A549 treated with AZD9567 at 1 μM for 4 hours (cell line): Measurements from ENCODE around the gene DUS3L. TPM values are rescaled to one million over a fixed set of nuclear protein-coding genes. Genes with fewer than 3 reads are reported as not detected.

ENCODE experiments used
- total RNA-seq: library from RNA; stranded (reverse); fragments of 200-300 nt; extraction: Qiagen RNA extraction; gene quantifications from 5 replicates; pipeline ENCODE4 v1.2.3, GENCODE V29; 2022; ENCODE audit not compliant: insufficient read depth

The DUS3L gene
- total RNA-seq = 21.5 to 33.3 TPM (median 30.4 TPM) in 5 replicates

GRCh38 chr19:5790559-5791520 lies at the start of gene DUS3L:
TSS of gene DUS3L (minus strand) at chr19:5791163. CDS start at chr19:5791141, 22 bp downstream.

GRCh38 chr19:5839065-5840017 lies 48.4 kb upstream of the DUS3L start, which contains the start of gene FUT6:
TSS of gene FUT6 (minus strand) at chr19:5839702. CDS start at chr19:5832567, 7,135 bp downstream.

GRCh38 chr19:5804516-5805461 lies 13.8 kb upstream of the DUS3L start, which contains the start of gene NRTN:
TSS of gene NRTN (plus strand) at chr19:5805067. CDS start at chr19:5824166, 19,099 bp downstream.

GRCh38 chr19:5784581-5785147 lies 6.3 kb downstream of the DUS3L start, which contains the start of gene PRR22:
TSS of gene PRR22 (minus strand) at chr19:5784746. CDS start at chr19:5784660, 86 bp downstream.

Other genes with a start within 250 kb of the DUS3L start
- gene TINCR, start 223.2 kb downstream of the DUS3L start, total RNA-seq = 2.1 to 3.5 TPM (median 2.6 TPM) in 5 replicates
- 26.0 to 44.1 TPM (median 36.0 TPM) in 5 replicates for gene SAFB2, start 168.4 kb downstream of the DUS3L start, total RNA-seq
- 47.5 to 53.0 TPM (median 50.0 TPM) in 5 replicates for gene SAFB, start 168.1 kb downstream of the DUS3L start, total RNA-seq
- gene MICOS13, start 110.6 kb downstream of the DUS3L start, total RNA-seq = 42.8 to 72.7 TPM (median 69.3 TPM) in 5 replicates
- 1.7 to 6.2 TPM (median 5.4 TPM) in 5 replicates for gene HSD11B1L, start 110.1 kb downstream of the DUS3L start, total RNA-seq
- 696 to 858 TPM (median 802 TPM) in 5 replicates for gene RPL36, start 100.9 kb downstream of the DUS3L start, total RNA-seq
- gene LONP1, start 71.0 kb downstream of the DUS3L start, total RNA-seq = 46.9 to 66.8 TPM (median 60.7 TPM) in 5 replicates
- gene CATSPERD, start 70.5 kb downstream of the DUS3L start, total RNA-seq = not detected in 5 replicates
- 2.8 to 3.1 TPM (median 2.8 TPM) in 4 of 5 replicates, not detected in the other for gene PRR22, start 6.4 kb downstream of the DUS3L start, total RNA-seq
- 0.71 to 1.2 TPM (median 0.86 TPM) in 4 of 5 replicates, not detected in the other for gene NRTN, start 13.9 kb upstream of the DUS3L start, total RNA-seq
- gene FUT6, start 48.5 kb upstream of the DUS3L start, total RNA-seq = not detected in 5 replicates
- 0.06 TPM in 1 of 5 replicates, not detected in the others for gene FUT3, start 60.3 kb upstream of the DUS3L start, total RNA-seq
- gene FUT5, start 79.4 kb upstream of the DUS3L start, total RNA-seq = not detected in 5 replicates
- gene NDUFA11, start 112.6 kb upstream of the DUS3L start, total RNA-seq = 208 to 299 TPM (median 293 TPM) in 5 replicates
- 0.48 to 0.86 TPM (median 0.71 TPM) in 4 of 5 replicates, not detected in the other for gene VMAC, start 113.7 kb upstream of the DUS3L start, total RNA-seq
- gene CAPS, start 123.1 kb upstream of the DUS3L start, total RNA-seq = 1.0 to 2.4 TPM (median 1.2 TPM) in 5 replicates
- 38.4 to 84.9 TPM (median 44.4 TPM) in 5 replicates for gene RANBP3, start 187.0 kb upstream of the DUS3L start, total RNA-seq